GM11168 (cell line): ENCODE measurements around the gene WDR76.

Experiments
- in situ Hi-C: fragments of 300-500 bp; cut with MboI; formaldehyde crosslinking; loops from one replicate; pipeline ENCODE4 v1.12.0; 2022; ENCODE audit warnings: low sequenced_read_pairs; ENCODE audit not compliant: unreplicated experiment

WDR76 gene

GRCh38 chr15:43908516-43909050 lies 81.8 kb downstream of the WDR76 start:
- in situ Hi-C loops = loop anchor here (5.0 to 25.0 kb wide), 2 partner anchors 159 to 304 kb away; no protein-coding TSS in a partner anchor

GRCh38 chr15:43911235-43911781 lies 84.5 kb downstream of the WDR76 start:
- in situ Hi-C loops = loop anchor here (25.0 kb wide), 1 partner anchor 301 kb away; no protein-coding TSS in a partner anchor

GRCh38 chr15:43912208-43912607 lies 85.4 kb downstream of the WDR76 start:
- in situ Hi-C loops = loop anchor here (25.0 kb wide), 1 partner anchor 300 kb away; no protein-coding TSS in a partner anchor

- in situ Hi-C loops = loop anchor here (25.0 kb wide), 1 partner anchor 299 kb away; no protein-coding TSS in a partner anchor
Observed at GRCh38 chr15:43913026-43913780, 86.4 kb downstream of the WDR76 start.

- in situ Hi-C loops = loop anchor here (25.0 kb wide), 1 partner anchor 298 kb away; no protein-coding TSS in a partner anchor
Observed at GRCh38 chr15:43913941-43914340, 87.1 kb downstream of the WDR76 start.

GRCh38 chr15:43915631-43916325 lies 89.0 kb downstream of the WDR76 start:
- in situ Hi-C loops = loop anchor here (25.0 kb wide), 1 partner anchor 297 kb away; no protein-coding TSS in a partner anchor

GRCh38 chr15:43916326-43916660 lies 89.5 kb downstream of the WDR76 start:
- in situ Hi-C loops = loop anchor here (25.0 kb wide), 1 partner anchor 296 kb away; no protein-coding TSS in a partner anchor
